ENCODE data around the gene COQ10A.
"Not testable (repeated sequence)": the region's sequence is repeated elsewhere in the genome, so short reads cannot be mapped to it uniquely, and the experiment has no call there.

The COQ10A gene

DNA sequence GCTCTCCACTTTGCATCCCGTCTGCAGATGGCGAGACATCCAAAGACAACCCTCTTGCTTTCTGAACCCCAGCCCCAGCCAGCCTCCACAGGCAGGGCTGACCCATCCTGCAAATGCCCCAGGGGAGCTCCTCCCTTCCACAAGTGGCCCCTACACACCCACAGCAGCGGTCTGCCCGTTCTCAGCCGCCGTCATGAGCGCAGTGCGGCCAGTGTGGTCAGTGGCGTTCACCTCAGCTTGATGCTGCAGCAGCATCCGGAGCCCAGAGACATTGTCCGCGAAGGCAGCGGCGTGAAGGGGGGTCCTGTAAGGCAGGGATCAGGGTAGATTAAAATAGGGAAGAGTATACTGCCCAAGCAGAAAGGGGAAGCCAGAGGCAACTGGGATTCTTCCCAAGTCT, 22.2 kb upstream of the COQ10A start:
- no peak for DNase-seq

DNA sequence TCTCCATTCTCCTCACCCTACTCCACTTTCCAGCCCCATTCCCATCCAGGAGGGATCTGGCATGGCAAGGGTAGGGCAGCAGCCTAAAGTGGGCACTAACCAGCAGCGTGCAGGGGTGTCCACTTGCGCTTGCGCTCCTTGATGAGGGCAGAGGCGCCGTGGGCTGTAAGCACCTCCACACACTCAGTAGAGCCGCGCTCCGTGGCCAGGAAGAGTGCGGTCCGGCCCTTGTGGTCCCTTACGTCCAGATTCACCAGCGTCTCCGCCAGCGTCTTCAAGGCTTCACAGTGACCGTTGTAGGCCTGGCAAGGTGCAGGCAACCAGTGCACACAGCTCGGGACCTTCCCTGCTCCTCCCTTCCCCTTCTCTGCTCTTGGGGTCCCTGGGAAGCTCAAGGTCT, 18.8 kb upstream of the COQ10A start:
- DNase-seq, result no peak

DNA sequence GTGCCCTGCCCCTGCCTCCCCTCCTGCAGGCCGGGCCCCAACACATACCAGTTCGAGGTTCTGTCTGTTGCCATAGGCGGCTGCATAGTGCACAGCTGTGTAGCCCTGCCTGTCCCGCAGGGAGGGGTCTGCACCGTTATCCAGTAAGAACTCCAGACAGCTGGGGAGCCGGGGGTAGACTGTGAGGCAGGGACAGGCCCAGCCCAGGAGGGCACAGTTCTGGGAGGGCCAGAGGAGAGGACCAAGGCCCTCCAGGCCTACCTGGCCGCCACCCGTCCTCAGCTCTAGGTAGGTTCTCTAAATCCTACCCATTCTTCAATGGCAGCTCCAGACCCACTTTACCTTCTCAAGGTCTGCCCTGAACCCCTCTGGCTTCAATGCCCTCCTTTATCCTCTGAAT, 18.0 kb upstream of the COQ10A start:
- no peak for DNase-seq

DNA sequence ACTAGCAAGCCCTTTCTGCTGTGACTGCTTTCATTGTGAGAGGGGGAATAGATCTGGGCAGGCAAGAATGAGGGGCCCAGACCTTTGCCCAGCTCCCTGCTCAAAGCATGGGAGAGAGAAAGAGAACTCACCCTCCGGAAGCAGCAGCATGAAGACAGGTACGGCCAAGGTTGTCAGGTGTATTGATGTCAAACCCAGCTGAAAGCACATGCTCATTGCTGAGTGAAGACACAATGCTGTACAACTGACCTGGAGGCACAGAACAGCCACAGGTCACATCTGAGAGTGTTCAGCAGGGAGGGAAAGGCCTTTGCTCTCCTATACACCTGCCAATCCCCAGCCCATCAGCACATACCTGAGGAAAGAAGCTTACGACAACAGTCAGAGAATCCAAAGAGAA, 14.1 kb upstream of the COQ10A start:
- DNase-seq, result no peak

DNA sequence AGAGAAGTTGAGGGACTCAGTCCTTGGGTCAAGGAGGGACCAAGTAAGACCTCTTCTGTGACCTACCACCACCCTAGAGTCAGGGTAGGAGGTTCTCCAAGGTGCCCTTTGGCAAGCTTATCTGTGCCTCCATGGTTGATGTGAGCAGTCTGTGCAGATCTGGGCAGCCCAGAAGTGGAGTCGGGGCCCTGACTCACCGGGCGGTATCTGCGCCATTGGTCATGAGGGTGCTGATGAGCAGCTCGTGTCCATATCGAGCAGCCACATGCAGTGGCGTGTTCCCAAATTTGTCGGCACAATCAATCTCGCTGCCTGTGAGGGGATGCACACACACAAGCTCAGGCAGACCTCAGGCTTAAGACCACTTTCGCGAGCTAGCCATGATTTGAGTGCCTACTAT, 13.7 kb upstream of the COQ10A start:
- DNase-seq, result no peak

DNA sequence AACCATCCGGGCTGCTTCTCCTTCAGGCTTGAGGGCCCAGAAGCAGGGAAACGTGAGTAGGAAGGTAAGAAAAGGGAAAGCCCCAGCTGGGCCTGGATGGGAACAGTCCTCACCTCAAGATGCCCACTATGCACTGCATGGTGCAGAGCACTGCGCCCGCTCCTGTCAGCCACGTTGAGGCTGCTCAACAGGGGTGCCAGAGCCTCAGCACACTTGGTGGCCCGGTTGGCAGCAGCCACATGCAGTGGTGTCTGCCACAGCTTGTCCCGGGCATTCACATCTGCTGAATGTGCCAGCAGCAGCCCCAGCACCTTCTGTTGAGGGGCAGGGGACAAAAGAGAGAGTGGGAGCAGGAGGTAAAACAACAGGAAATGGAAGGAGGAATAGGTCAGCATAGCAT, 11.1 kb upstream of the COQ10A start:
- DNase-seq, result no peak

DNA sequence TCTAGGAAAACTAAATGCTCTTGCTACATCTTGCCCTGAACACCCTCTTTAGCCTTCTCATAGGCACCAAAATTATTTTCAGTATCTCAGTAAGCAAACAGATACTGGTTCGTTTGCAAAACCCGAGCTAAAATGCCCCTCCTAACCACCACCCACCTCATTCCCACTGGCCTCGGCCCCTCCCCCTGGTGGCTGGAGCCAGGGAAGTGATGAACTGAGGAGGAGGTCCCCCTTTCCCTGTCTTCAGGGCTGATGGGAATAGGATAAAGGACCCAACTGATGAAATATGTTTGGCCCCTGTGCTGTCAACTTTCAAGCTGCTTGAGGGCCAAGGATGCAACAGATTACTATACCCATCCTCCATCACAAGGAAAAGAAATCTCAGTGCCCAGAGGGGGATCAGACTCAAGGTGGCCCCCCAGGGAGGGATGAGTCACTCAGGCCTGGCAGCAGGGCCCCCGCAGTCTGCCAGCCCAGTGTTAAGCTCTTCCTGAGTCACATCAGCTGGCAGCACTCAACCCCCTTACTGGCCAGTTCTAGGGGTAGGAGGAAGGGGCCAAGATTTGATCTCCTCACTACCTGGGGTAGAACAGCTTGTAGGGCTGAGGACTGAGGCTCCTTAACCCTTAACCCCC, 10.3 kb upstream of the COQ10A start:
- DNase-seq, result no peak

DNA sequence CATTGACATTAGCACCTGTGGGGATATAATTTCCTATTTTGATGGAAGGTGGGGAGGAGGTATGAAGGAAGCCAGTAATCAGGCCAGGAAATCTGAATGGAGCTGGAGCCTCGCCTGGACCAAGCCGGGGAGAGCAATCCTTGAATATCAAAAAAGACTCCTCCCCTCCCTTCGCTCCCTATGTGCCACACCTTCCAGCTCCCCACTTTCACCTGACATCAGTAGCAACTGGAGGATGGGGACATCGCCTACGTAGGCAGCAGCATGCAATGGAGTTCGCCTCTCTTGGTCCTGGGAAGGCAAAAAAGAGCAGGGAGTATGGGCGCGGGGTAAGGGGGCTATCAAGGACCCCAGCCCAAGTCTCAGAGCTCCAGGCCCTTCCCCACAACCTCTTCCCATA, 9.7 kb upstream of the COQ10A start:
- no peak for DNase-seq

DNA sequence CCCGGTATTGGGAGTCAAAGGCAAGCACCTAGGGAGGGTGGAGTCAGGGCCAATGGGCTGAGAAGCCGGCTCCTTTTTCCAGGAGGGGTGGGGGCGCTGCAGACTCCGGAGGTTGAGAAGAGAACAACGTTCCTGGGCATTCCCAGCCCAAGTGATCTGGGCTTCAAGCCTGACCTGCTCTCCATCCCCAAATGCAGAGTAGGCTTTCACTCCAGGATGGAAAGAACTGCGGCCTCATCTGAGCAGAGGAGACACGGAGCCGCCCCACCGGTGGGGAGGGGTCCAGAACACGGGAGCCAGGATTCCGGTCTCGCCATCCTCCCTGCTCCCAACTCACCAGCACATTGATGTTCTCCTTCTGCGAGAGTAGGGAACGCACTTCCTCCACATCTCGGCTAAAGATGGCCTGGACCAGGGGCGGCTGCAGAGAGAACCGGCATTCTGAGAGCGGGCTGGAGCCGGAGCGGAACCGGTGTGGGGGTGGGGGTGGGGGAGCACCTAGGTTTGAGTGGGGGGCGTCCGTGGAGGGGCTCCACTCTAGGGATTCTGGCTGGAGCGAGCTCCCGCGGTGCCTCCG, 9.2 kb upstream of the COQ10A start:
- no peak for DNase-seq

DNA sequence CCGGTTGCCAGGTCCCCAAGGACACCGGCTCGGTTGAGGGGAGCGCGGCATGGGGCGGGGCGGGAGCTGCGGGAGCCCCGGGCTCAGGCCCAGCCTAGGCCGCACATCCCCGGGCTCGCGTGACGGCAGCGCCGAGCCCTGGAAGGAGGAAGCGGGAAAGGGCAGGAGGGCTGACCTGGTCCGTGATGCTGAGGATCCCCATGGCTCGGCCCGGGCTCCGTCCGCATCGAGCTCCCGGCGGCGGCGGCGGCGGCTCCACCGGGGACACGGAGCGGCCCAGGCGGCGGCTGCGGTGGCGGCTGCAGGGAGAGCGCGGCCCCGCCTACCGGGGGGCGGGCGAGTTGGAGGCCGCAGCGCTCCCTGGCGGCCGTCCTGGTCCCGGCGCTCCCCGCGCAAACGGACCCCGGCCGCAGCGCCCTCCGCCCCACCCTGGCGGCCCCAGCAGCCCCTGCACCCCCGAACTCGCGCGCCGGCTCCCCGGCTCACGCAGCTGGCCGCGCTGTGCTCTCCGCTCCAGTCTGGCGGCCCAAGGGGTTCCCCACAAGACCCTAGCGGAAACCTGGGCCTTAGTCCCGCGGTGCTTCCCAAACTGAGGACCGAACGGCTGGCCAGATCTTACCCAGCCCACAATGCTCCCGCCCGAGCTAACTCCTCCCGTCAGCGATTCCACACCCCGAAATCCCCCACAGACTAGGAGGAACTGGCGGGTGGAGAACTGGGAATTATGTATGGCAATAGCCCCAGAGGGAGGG, 8.5 kb upstream of the COQ10A start, which contains the start of gene ANKRD52:
Gene ANKRD52 (minus strand): TSS at position 317 of the 752 bp plus-strand sequence. CDS start 115 bp downstream, at position 202.
- DNase-seq, result peak; percentile 81

DNA sequence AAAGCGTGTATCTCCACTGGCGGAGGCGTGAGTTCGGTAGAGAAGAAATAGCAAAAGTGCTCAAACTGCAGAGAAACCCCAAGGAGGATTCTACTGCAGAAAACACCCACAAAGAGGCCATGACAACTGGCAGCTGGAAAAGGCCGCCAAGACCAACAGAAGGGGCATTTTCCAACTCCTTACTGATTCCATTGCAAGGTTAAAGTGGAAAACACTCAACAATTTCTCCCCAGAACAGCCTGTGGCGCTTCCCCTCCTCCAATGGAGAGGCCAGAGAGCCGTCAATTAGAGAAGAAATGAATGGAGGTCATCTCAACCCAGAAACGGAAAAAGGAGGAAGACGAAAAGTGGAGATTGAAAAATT, 7.9 kb upstream of the COQ10A start:
- no peak for DNase-seq

DNA sequence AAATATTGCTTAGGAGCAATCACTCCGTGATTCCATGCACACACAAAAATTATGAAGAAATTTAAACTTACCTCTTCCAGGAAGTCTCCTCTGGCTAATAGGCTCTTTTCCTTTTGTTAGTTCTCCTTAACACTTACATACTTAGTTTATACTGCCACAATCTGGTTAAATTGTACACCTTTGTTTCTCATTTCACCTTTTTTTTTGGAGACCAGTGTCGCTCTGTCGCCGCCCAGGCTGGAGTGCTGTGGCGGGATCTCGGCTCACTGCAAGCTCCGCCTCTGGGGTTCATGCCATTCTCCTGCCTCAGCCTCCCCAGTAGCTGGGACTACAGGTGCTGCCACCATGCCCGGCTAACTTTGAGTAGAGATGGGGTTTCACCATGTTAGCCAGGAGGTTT, 6.4 kb upstream of the COQ10A start:
- no peak for DNase-seq

DNA sequence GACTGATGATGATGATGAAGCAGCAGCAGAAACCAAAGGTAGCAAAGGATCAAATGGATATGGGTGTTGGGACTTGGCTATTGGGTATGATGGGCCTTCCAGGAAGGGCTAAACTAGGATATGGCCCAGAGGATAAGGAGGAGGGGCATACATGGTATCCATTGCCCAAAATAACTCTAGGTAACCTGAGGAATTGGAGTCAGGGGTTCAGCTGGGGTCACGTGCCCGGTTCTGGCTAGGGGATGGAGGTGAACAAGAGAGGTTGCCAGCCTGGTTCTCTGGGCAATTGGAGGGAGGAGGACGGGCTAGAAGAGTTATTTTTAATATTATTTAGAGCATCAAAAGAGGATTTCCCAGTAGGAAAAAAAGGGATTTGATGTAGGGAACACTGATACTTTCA, 5.8 kb upstream of the COQ10A start:
- no peak for DNase-seq

DNA sequence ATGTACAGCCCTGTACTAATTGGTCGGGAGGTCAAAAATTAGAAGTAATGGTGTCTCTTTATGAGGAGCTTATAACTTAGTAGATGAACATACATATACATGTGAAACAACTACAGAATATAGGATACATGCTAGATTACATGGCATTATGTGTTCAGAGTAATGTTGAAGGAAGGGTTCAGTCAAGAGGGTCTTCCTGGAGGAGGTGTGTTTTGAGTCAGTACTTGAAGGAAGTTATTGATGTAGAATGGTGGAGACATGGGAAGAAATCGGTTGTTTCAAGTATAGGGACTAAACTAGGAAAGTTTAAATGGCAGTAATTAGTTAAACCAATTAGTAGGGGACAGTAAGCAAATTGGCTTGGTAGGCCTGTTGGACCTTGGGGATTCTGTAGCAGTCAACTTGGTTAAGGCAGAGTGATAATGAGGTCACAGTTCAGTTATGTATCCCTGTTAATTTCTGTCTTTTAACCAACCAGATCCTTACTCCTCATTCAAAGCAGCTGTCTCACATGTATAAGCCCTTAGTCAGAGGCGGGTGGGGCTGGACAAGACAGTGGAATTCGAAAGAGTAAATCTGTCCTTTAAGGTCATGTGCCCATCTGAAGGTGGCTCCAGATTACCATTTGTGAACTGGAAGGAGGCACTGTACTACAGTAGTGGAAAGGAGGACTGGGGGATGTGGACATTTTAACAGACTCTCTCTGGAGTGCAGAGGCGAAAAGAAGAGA, 5.1 kb upstream of the COQ10A start:
- no peak for DNase-seq

DNA sequence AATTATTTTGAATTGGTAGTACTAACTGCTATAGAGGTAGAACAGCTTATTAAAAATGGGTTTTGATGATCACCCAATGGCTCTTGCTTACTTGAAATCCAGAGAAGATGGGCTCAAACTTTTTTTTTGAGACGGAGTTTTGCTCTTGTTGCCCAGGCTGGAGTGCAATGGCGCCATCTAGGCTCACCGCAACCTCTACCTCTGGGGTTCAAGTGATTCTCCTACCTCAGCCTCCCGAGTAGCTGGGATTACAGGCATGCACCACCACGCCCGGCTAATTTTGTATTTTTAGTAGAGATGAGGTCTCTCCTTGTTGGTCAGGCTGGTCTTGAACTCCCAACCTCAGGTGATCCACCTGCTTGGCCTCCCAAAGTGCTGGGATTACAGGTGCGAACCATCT, 3.8 kb upstream of the COQ10A start:
- not testable (repeated sequence) for DNase-seq

DNA sequence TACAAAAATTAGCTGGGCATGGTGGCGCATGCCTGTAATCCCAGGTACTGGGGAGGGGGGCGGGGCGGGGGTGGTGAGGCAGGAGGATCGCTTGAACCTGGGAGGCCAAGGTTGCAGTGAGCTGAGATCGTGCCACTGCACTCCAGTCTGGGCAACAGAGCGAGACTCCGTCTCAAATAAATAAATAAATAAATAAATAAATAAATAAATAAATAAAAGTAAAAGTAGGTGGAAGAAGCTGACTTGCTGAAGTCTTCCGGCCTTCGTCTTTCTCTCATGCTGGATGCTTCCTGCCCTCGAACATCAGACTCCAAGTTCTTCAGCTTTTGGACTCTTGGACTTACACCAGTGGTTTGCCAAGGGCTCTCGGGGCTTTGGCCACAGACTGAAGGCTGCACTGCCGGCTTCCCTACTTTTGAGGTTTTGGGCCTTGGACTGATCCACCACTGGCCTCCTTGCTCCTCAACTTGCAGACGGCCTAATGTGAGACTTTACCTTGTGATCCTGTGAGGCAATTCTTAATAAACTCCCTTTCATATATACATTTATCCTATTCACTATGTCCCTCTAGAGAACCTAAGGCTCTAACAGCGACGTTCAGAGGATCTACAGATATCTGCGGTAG, 562 bp upstream of the COQ10A start:
- not testable (repeated sequence) for DNase-seq

DNA sequence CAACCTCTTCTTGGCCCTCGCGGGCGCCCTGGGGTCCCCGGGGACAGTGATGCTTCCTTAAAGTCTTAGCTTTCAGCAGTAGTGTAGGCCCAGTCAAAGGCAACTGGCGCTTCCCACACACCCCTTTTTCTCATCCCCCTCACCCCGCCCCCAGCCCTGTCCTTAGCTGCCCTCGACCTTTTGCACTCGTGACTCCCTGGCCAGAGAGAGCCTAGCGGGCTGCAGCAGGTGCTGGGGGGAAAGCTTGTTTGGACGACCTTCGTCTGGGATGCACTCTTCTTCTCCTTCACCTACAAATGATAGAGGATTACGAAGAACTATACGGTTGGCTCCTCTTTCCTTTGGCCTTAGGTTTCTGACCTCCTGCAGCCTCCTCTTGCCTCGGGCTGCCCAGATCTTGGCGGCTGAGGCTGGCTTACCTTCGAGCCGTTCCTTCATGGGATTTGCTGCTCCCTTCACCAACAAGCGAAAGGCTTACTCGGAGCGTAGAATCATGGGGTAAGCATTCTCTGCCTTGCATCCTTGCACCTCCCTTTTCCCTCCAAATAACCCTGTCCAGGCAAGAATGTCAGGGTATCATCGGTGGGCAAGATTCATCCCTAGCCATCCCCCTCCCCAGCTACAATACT, 815 bp downstream of the COQ10A start:
- DNase-seq, result no peak

DNA sequence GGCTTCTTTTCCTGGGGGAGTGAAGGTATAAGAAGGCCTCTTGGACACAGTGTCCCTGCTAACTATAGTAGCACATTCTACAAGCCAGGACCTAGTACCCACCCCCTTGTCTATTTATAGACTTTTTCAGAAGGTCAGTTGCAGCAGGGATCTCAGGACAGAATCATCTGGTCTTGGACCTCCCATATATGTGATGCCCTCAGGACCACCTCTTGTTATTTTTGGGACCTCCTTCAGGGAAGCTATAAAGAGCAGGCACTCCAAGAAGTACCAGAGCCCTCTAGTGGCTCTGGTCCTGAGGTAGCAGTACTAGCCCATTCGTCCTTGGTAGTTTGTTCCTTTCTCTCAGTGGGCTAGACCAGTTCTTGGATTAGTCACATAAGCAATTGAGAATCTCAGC, 4.3 kb downstream of the COQ10A start:
- no peak for DNase-seq

DNA sequence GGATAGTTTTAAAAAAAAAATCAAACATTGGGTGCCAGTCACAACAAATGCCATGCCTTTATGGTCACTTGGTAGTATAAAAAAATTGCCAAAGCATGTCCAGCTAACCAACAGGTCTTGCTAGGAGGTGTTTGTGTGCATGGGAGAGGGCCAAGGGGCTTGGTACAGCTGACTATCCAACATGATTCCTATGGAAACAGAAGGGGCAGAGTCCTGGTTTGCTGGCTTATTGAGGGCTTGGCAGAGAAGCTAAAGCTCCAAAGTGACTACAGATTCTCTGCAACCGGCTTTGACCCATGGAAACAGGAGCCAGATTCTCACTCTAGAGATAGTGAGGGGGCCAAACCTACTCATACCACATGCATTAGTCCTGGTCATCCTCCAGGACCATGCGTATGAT, 5.7 kb downstream of the COQ10A start:
- DNase-seq, result not testable (repeated sequence)

DNA sequence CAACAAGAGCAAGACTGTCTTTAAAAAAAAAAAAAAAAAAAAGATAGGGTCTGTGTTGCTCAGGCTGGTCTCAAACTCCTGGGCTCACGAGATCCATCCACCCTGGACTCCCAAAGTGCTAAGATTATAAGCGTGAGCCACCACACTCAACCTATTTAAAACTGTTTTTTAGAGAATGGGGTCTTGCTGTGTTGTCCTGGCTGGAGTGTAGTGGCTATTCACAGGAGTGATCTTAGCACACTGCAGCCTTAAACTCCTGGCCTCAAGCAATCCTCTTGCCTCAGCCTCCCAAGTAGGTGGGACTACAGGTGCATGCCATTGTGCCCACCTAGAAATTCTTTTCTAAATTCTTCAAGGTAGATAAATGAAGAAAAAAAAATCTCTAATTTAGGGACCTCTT, 7.6 kb downstream of the COQ10A start:
- DNase-seq, result no peak

DNA sequence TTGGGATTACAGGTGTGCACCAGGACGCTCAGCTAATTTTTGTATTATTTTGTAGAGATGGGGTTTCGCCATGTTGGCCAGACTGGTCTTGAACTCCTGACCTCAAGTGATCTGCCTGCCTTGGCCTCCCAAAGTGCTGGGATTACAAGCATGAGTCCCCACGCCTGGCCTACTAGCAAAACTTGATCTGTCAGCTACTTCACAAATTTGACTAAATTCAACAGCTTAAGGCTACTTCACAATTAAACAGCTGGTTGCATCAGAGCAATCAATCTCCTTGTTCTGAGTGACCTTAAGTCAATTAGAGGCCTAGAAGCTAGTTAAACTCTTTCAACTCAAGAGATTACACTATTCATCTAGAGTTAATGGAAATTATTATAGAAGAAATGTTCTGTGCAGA, 12.2 kb downstream of the COQ10A start:
- no peak for DNase-seq

DNA sequence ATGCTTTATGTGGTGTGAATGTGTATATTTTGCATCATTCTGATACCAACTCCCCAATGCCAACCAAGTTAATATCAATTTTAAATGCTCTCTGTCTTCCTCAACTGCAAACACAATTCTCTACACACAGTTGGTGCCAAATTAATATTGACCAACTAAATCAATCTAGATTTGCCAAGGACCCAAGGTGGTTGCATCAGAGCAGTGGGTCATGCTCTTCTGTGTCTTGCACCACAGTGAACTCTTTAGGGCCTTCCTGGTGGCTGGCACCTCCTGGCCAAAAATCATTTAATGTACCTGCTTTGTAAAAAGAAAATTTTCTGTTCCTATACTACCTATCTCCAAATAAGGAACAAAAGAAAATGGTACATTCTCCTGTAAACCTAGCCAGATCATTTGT, 14.1 kb downstream of the COQ10A start:
- no peak for DNase-seq

DNA sequence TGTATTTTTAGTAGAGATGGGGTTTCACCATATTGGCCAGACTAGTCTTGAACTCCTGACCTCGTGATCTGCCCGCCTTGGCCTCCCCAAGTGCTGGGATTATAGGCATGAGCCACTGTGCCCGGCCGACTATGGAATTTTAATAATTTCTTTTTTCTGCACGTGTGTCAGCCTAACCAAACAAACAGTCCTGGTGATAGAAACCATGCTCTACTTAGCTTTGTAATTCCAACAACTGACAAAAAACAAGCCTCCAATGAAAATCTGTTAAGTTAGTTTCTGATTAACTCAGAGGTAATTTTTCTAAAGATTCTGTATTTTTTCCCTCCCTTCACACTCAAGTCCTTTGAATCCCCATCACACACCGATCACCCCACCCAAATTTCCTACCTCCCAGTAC, 15.3 kb downstream of the COQ10A start:
- DNase-seq, result no peak

Measured in stimulated activated CD4-positive, alpha-beta T cell treated with anti-CD3 and anti-CD28 coated beads, Interleukin-12 subunit alpha, Interleukin-12 subunit beta, amount 100 ng/mL, for 4 hours (primary cell).